ENCODE measurements around the gene CFC1.
"Not testable (repeated sequence)": the region's sequence is repeated elsewhere in the genome, so short reads cannot be mapped to it uniquely, and the experiment has no call there.

The CFC1 gene

DNA sequence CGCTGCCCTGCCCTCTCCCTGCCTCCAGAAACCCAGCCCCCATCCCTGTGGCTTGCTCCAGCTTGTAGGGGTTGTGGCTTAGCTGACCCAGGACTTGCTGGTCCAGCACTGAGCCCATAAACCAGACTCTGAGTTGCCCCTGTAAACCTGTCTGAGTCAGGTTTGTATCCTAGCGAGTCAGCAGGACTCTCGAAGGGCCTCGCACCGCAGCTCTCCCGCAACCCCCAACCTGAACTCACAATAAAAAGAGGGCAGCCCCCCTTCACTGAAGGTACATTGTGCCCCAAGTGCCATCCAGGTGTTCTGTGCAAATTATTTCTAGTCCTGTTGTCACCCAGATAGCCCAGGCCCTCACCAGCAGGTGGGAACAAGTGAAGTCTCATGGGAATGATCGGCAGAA lies 17.9 kb downstream of the CFC1 start:
- H3K9me3 ChIP-seq (ENCODE audit: control insufficient read depth, low read length); H2AFZ ChIP-seq; H3K36me3 ChIP-seq (ENCODE audit: control insufficient read depth, insufficient read depth, low read length); H3K9ac ChIP-seq; H3K4me1 ChIP-seq; H3K4me2 ChIP-seq (ENCODE audit: low read length); H3K27ac ChIP-seq; H3K79me2 ChIP-seq; H3K4me3 ChIP-seq (ENCODE audit: low read depth, low read length); H3K27me3 ChIP-seq (ENCODE audit: control insufficient read depth, insufficient read depth, low read length): not testable (repeated sequence)

DNA sequence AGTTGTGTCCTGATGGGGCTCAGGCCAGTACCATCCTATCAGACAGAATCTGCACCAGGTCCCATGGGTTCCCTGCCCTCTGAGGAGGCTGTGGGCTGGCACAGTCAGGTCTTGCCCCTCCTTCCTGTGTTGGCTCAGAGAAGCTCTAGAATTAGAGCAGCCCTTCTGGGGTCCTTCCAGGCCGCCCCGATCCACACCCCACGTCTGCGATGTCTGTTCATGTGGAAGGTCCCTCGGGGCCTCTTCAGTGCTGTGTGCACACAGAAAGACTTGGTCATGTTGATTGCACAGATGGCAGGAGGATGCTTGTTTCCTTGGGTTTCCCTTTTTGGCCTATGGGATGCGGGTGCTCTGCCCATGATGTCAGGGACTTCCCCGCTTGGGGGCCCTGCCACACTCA lies 20.3 kb downstream of the CFC1 start:
- not testable (repeated sequence) for H3K4me1 ChIP-seq; H3K9me3 ChIP-seq (ENCODE audit: control insufficient read depth, low read length); H3K9ac ChIP-seq

DNA sequence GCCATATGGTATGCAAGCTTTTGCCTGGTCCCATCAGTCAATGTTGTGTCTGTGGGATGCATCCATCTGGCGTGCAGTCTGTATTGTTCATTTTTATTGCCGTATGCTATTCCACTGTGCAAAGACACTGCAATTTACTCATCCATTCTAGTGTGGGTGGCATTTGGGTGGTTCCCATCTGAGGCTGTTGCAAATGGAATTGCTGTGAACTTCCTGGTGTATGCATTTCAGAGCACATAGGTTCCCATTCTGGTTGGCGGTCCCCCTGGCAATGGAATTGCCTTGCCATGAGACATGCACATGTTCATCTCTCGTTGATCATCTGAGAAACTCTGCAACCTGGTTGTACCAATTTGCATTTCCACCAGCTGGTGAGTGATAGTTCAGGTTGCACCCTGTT lies 21.8 kb downstream of the CFC1 start:
- H3K27me3 ChIP-seq (ENCODE audit: control insufficient read depth, insufficient read depth, low read length); H3K4me1 ChIP-seq; H3K9me3 ChIP-seq (ENCODE audit: control insufficient read depth, low read length); H3K4me2 ChIP-seq (ENCODE audit: low read length); H3K36me3 ChIP-seq (ENCODE audit: control insufficient read depth, insufficient read depth, low read length); H3K9ac ChIP-seq; H3K79me2 ChIP-seq; H3K27ac ChIP-seq; H3K4me3 ChIP-seq (ENCODE audit: low read depth, low read length); H2AFZ ChIP-seq: not testable (repeated sequence)

More for the DNA sequence above, 20.3 kb downstream of the CFC1 start:
- H3K4me3 ChIP-seq (ENCODE audit: low read depth, low read length); H3K36me3 ChIP-seq (ENCODE audit: control insufficient read depth, insufficient read depth, low read length); H3K27me3 ChIP-seq (ENCODE audit: control insufficient read depth, insufficient read depth, low read length); H3K79me2 ChIP-seq; H3K4me2 ChIP-seq (ENCODE audit: low read length); H2AFZ ChIP-seq; H3K27ac ChIP-seq: not testable (repeated sequence)

DNA sequence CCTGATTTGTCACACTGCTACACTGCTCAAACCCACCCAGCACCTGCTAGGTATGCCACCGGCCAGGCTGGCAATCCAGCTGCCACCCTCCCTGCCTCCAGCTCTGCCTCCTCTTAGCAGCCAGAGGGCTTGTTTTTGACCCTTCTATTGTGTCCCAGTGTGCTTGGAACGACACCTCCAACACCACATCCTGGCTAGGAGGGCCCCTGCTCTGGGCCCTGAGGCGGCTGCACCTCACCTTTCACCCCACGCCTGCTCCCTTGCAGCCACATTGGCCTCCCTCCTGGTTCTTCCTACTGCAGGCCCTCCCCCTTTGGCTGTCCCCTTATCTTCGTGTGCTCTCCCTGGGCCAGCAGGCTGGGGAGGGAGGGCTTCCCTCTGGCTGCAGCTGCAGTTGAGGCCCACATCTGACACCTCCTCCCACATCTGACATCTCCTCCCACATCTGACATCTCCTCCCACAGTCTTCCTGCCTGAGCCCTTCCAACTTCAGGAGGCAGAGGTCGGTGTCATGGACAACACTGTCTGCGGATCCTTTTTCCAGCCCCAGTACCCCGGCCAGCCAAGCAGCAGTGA lies 23.1 kb downstream of the CFC1 start:
- not testable (repeated sequence) for H3K9me3 ChIP-seq (ENCODE audit: control insufficient read depth, low read length); H3K27ac ChIP-seq; H3K9ac ChIP-seq; H2AFZ ChIP-seq; H3K27me3 ChIP-seq (ENCODE audit: control insufficient read depth, insufficient read depth, low read length); H3K4me1 ChIP-seq; H3K79me2 ChIP-seq; H3K4me2 ChIP-seq (ENCODE audit: low read length); H3K36me3 ChIP-seq (ENCODE audit: control insufficient read depth, insufficient read depth, low read length); H3K4me3 ChIP-seq (ENCODE audit: low read depth, low read length)

DNA sequence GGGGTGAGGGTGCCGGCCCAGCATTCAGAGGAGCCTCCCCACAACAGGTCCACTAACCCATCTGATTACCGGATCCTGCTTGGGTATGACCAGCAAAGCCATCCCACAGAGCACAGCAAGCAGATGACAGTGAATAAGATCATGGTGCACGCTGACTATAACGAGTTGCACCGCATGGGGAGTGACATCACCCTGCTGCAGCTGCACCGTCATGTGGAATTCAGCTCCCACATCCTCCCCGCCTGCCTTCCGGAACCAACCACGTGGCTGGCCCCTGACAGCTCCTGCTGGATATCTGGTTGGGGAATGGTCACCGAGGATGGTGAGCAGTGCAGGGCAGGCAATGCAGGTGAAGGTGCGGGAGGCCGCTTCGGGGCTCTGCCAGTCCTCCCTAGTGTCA lies 25.1 kb downstream of the CFC1 start:
- H3K4me1 ChIP-seq; H3K4me3 ChIP-seq (ENCODE audit: low read depth, low read length); H3K9me3 ChIP-seq (ENCODE audit: control insufficient read depth, low read length); H3K27ac ChIP-seq; H3K4me2 ChIP-seq (ENCODE audit: low read length); H2AFZ ChIP-seq; H3K9ac ChIP-seq; H3K79me2 ChIP-seq; H3K36me3 ChIP-seq (ENCODE audit: control insufficient read depth, insufficient read depth, low read length); H3K27me3 ChIP-seq (ENCODE audit: control insufficient read depth, insufficient read depth, low read length): not testable (repeated sequence)

DNA sequence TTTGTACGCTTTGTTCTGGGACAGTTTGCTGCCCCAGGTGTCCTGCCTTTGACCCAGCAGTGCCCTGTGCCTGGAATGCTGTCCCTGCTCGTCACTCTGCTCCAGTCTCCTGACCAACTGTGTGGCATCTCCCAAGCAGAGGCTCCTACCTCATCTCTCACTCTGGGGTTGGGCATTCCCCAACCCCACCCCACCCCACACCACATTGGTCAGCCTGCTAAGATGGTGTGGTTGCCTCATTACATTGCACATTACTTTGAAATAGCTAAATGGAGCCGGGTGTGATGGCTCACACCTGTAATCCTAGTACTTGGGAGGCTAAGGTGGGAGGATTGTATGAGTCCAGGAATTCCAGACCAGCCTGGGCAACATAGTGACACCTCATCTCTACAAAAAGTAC lies 27.4 kb downstream of the CFC1 start:
- H3K36me3 ChIP-seq (ENCODE audit: control insufficient read depth, insufficient read depth, low read length); H3K4me2 ChIP-seq (ENCODE audit: low read length); H3K79me2 ChIP-seq; H3K4me3 ChIP-seq (ENCODE audit: low read depth, low read length); H3K9me3 ChIP-seq (ENCODE audit: control insufficient read depth, low read length); H3K9ac ChIP-seq; H2AFZ ChIP-seq; H3K27ac ChIP-seq; H3K4me1 ChIP-seq; H3K27me3 ChIP-seq (ENCODE audit: control insufficient read depth, insufficient read depth, low read length): not testable (repeated sequence)

DNA sequence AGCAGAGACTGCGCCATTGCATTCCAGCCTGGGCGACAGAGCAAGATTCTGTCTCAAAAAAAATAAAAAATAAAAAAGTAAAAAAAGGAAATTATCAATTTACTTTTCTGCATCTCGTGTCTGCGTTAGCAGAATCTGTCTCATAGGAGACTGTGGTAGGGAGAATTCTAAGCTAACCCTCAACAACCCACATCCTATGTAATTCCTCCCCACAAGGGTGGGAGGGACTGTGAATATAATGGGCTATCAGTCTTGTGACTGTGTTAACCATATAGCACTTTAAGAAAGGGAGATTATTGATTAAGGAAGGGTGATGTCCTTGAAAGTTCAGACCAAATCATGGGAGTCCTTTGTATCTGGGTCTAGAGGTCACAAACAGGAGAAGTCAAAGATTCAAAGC lies 33.2 kb downstream of the CFC1 start:
- not testable (repeated sequence) for H3K36me3 ChIP-seq (ENCODE audit: control insufficient read depth, insufficient read depth, low read length); H2AFZ ChIP-seq; H3K4me3 ChIP-seq (ENCODE audit: low read depth, low read length); H3K79me2 ChIP-seq; H3K9ac ChIP-seq; H3K27me3 ChIP-seq (ENCODE audit: control insufficient read depth, insufficient read depth, low read length); H3K4me1 ChIP-seq; H3K9me3 ChIP-seq (ENCODE audit: control insufficient read depth, low read length); H3K4me2 ChIP-seq (ENCODE audit: low read length); H3K27ac ChIP-seq

DNA sequence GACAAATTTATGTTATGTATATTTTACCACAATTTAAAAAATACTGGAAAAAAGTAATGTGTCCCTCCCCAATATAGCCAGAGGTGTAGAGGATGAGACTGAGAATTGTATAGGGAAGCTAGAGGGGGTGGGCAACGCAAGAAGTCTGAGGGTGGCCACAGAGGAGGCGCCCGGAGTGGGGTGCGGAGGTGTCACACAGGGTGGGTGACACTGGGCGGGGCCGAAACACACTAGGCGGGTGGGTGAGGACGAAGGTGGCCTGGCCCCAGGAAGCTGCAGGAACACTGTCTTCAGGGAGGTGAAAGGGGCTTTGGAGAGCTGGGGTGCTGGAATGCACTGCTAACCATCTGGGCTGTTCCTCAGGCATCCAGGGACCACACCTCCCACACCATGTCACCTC lies 42.9 kb downstream of the CFC1 start:
- H3K4me3 ChIP-seq (ENCODE audit: low read depth, low read length); H3K27ac ChIP-seq; H3K79me2 ChIP-seq; H3K9me3 ChIP-seq (ENCODE audit: control insufficient read depth, low read length); H3K4me1 ChIP-seq; H2AFZ ChIP-seq; H3K4me2 ChIP-seq (ENCODE audit: low read length); H3K9ac ChIP-seq; H3K27me3 ChIP-seq (ENCODE audit: control insufficient read depth, insufficient read depth, low read length); H3K36me3 ChIP-seq (ENCODE audit: control insufficient read depth, insufficient read depth, low read length): not testable (repeated sequence)

DNA sequence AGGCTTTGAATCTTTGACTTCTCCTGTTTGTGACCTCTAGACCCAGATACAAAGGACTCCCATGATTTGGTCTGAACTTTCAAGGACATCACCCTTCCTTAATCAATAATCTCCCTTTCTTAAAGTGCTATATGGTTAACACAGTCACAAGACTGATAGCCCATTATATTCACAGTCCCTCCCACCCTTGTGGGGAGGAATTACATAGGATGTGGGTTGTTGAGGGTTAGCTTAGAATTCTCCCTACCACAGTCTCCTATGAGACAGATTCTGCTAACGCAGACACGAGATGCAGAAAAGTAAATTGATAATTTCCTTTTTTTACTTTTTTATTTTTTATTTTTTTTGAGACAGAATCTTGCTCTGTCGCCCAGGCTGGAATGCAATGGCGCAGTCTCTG lies 45.2 kb downstream of the CFC1 start:
- not testable (repeated sequence) for H3K4me3 ChIP-seq (ENCODE audit: low read depth, low read length); H3K27me3 ChIP-seq (ENCODE audit: control insufficient read depth, insufficient read depth, low read length); H3K4me1 ChIP-seq; H3K36me3 ChIP-seq (ENCODE audit: control insufficient read depth, insufficient read depth, low read length); H3K9ac ChIP-seq; H3K9me3 ChIP-seq (ENCODE audit: control insufficient read depth, low read length); H3K27ac ChIP-seq; H3K79me2 ChIP-seq; H3K4me2 ChIP-seq (ENCODE audit: low read length); H2AFZ ChIP-seq

DNA sequence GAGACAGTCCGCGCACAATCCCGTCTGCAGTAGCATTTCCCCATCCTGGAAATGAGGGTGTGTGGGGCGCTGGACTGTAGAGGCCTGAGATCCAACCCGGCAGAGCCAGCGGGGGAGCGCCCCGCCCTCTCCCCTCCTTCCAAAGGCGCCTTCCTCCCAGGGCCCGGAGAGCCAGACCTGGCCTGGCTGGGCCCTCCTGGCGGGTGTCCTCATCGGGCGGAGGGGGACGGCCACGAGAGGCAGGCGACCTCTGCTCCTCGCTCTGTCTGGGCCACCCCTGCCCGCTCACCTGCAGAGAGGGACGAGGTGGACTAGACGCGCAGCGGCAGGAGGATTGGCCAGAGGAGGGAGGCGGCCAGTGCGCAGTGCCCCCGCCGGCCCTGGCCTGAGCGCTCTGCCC lies 49.9 kb downstream of the CFC1 start:
- not testable (repeated sequence) for H3K9ac ChIP-seq; H3K4me1 ChIP-seq; H3K9me3 ChIP-seq (ENCODE audit: control insufficient read depth, low read length); H3K4me2 ChIP-seq (ENCODE audit: low read length); H2AFZ ChIP-seq; H3K27me3 ChIP-seq (ENCODE audit: control insufficient read depth, insufficient read depth, low read length); H3K27ac ChIP-seq; H3K79me2 ChIP-seq; H3K4me3 ChIP-seq (ENCODE audit: low read depth, low read length); H3K36me3 ChIP-seq (ENCODE audit: control insufficient read depth, insufficient read depth, low read length)

DNA sequence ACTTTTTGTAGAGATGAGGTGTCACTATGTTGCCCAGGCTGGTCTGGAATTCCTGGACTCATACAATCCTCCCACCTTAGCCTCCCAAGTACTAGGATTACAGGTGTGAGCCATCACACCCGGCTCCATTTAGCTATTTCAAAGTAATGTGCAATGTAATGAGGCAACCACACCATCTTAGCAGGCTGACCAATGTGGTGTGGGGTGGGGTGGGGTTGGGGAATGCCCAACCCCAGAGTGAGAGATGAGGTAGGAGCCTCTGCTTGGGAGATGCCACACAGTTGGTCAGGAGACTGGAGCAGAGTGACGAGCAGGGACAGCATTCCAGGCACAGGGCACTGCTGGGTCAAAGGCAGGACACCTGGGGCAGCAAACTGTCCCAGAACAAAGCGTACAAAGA lies 51.0 kb downstream of the CFC1 start:
- H3K27me3 ChIP-seq (ENCODE audit: control insufficient read depth, insufficient read depth, low read length); H3K4me1 ChIP-seq; H3K9ac ChIP-seq; H3K4me2 ChIP-seq (ENCODE audit: low read length); H3K36me3 ChIP-seq (ENCODE audit: control insufficient read depth, insufficient read depth, low read length); H3K9me3 ChIP-seq (ENCODE audit: control insufficient read depth, low read length); H3K79me2 ChIP-seq; H2AFZ ChIP-seq; H3K27ac ChIP-seq; H3K4me3 ChIP-seq (ENCODE audit: low read depth, low read length): not testable (repeated sequence)

DNA sequence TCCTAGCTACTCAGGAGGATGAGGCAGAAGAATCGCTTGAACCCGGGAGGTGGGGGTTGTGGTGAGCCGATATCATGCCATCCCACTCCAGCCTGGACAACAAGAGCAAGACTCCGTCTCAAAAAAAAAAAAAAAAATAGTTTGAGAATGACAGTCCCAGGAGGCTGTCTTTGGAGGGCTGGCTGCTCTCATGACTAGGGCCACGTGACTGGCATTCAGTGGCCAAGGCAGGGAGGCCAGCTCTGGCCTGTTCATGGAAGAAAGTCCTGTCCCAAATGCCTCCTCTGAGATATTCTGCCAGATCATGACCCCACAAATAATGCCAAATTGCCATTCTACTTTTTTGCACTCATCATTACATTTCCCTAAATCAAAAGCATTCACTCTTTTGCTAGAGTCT lies 54.4 kb downstream of the CFC1 start:
- not testable (repeated sequence) for H3K4me2 ChIP-seq (ENCODE audit: low read length); H3K27ac ChIP-seq; H3K4me1 ChIP-seq; H3K36me3 ChIP-seq (ENCODE audit: control insufficient read depth, insufficient read depth, low read length); H3K79me2 ChIP-seq; H3K9me3 ChIP-seq (ENCODE audit: control insufficient read depth, low read length); H2AFZ ChIP-seq; H3K9ac ChIP-seq; H3K4me3 ChIP-seq (ENCODE audit: low read depth, low read length); H3K27me3 ChIP-seq (ENCODE audit: control insufficient read depth, insufficient read depth, low read length)

All from parathyroid adenoma (tissue), 2 donors.